ENCODE measurements around the gene KLHL18. TPM values are rescaled to one million over a fixed set of nuclear protein-coding genes. Genes with fewer than 3 reads are reported as not detected.
"Not testable (repeated sequence)": the region's sequence is repeated elsewhere in the genome, so short reads cannot be mapped to it uniquely, and the experiment has no call there.

KLHL18 gene
- total and polyA plus RNA-seq, 7 donors, result 44.2 to 170 (median 68.7) TPM

GRCh38 chr3:47306022-47306421 is 23.3 kb downstream of the KLHL18 start:
- no peaks in the 10 kb centered on the region for H3K27me3 ChIP-seq (ENCODE audit: insufficient read depth in 3 of 3, low read length in 2 of 3)
- no peak overlapping the region for H3K27ac ChIP-seq
- no peaks in the 10 kb centered on the region for H3K9me3 ChIP-seq
- no peak for DNase-seq
- no peak for TF ChIP-seq CTCF (IDR thresholded peaks at IDR 0.05)
- H3K4me3 ChIP-seq, result no peak overlapping the region
- intact Hi-C loops (cut with DNase I), result no loop called here
- WGBS, 3 donors, result 86 to 91% (median 88%) methylated on average over 2 of the region's 2 CpGs
- no peaks in the 10 kb centered on the region for H3K4me1 ChIP-seq
- ATAC-seq, result no peak
- H3K36me3 ChIP-seq (ENCODE audit: insufficient read depth in 1 of 2, low read depth in 1 of 2), result peaks cover 0 to 30% of the 10 kb centered on the region in 2 donors

GRCh38 chr3:47309231-47309630 is 26.5 kb downstream of the KLHL18 start:
- H3K27ac ChIP-seq; H3K4me3 ChIP-seq; H3K27me3 ChIP-seq (ENCODE audit: insufficient read depth in 3 of 3, low read length in 2 of 3); ATAC-seq; intact Hi-C loops (cut with DNase I); DNase-seq; H3K9me3 ChIP-seq; H3K4me1 ChIP-seq: not testable (repeated sequence)
- peaks cover 0 to 12% of the 10 kb centered on the region in 2 donors for H3K36me3 ChIP-seq (ENCODE audit: insufficient read depth in 1 of 2, low read depth in 1 of 2)
- 96 to 99% (median 98%) methylated on average over 20 to 28 of the region's 28 CpGs for WGBS, 3 donors

- no peak overlapping the region for H3K27ac ChIP-seq
- H3K27me3 ChIP-seq (ENCODE audit: insufficient read depth in 3 of 3, low read length in 2 of 3), result no peaks in the 10 kb centered on the region
- ATAC-seq (no peak), DNase-seq (no peak)
- H3K4me1 ChIP-seq, result peaks cover 10% of the 10 kb centered on the region
- no peaks in the 10 kb centered on the region for H3K9me3 ChIP-seq
- TF ChIP-seq CTCF (IDR thresholded peaks at IDR 0.05), result no peak
- 94 to 97% (median 94%) methylated on average over 4 of the region's 4 CpGs for WGBS, 3 donors
- peaks cover 0 to 12% of the 10 kb centered on the region in 2 donors for H3K36me3 ChIP-seq (ENCODE audit: insufficient read depth in 1 of 2, low read depth in 1 of 2)
- intact Hi-C loops (cut with DNase I), result no loop called here
- H3K4me3 ChIP-seq, result no peak overlapping the region
Observed at GRCh38 chr3:47310391-47310790, 27.6 kb downstream of the KLHL18 start.

GRCh38 chr3:47313341-47314055 is 30.8 kb downstream of the KLHL18 start:
- Histone ChIP-seq H3K36me3 (ENCODE audit: insufficient read depth in 1 of 2, low read depth in 1 of 2) (no peaks in the 10 kb centered on the region), H3K9me3 (no peaks in the 10 kb centered on the region), H3K27me3 (ENCODE audit: insufficient read depth in 3 of 3, low read length in 2 of 3) (no peaks in the 10 kb centered on the region), H3K4me1 (peaks cover 13% of the 10 kb centered on the region), H3K27ac (no peak overlapping the region), H3K4me3 (no peak overlapping the region)
- DNase-seq (no peak), ATAC-seq (no peak)
- WGBS, 3 donors, result 93 to 98% (median 95%) methylated on average over 1 of the region's 1 CpG
- TF ChIP-seq CTCF (IDR thresholded peaks at IDR 0.05), result no peak
- intact Hi-C loops (cut with DNase I), result loop anchor here in 1 of 2 donors (2.0 kb wide), 1 partner anchor 25 kb away; no protein-coding TSS in a partner anchor

- intact Hi-C loops (cut with DNase I), result no loop called here
- Histone ChIP-seq H3K4me3 (no peak overlapping the region), H3K9me3 (no peaks in the 10 kb centered on the region), H3K27me3 (ENCODE audit: insufficient read depth in 3 of 3, low read length in 2 of 3) (no peaks in the 10 kb centered on the region), H3K4me1 (peaks cover 13% of the 10 kb centered on the region), H3K27ac (no peak overlapping the region), H3K36me3 (ENCODE audit: insufficient read depth in 1 of 2, low read depth in 1 of 2) (peaks cover 0 to under 1% of the 10 kb centered on the region in 2 donors)
- ATAC-seq, result no peak
- WGBS, 3 donors, result 90 to 96% (median 93%) methylated on average over 8 of the region's 8 CpGs
- TF ChIP-seq CTCF (IDR thresholded peaks at IDR 0.05), result no peak
- DNase-seq, result no peak
Observed at GRCh38 chr3:47314056-47314764, 31.5 kb downstream of the KLHL18 start.

All from psoas muscle (tissue), 8 donors.